Duodenal mucosa (tissue), 2 donors: ENCODE measurements around the gene RHBDF1.
A peak's percentile ranks its signal among the peaks of the same experiment; 100 is the strongest.

Source experiments
- H3K27ac ChIP-seq: one replicate; pipeline ENCODE4 v1.7.0; 2013; ENCODE audit warnings: low read depth, low read length
- H3K27me3 ChIP-seq, 2 donors: one replicate each; pipeline ENCODE4 v1.7.0; 2013; ENCODE audit warnings: low read length in 2 of 2, control low read depth in 1 of 2; ENCODE audit not compliant: insufficient read depth in 2 of 2, control insufficient read depth in 1 of 2
- H3K36me3 ChIP-seq, 2 donors: one replicate each; pipeline ENCODE4 v1.7.0; 2013; ENCODE audit warnings: low read length in 2 of 2, control low read depth in 1 of 2; ENCODE audit not compliant: insufficient read depth in 2 of 2, control insufficient read depth in 1 of 2
- H3K4me1 ChIP-seq, 2 donors: one replicate each; pipeline ENCODE4 v1.7.0; 2013; ENCODE audit warnings: low read length in 2 of 2, control low read depth in 1 of 2; ENCODE audit not compliant: insufficient read depth in 2 of 2, control insufficient read depth in 1 of 2
- H3K4me3 ChIP-seq, 2 donors: one replicate each; pipeline ENCODE4 v1.7.0; 2013; ENCODE audit warnings: low read length in 2 of 2, low read depth in 1 of 2
- H3K9ac ChIP-seq, 2 donors: one replicate each; pipeline ENCODE4 v1.7.0; 2013; ENCODE audit warnings: low read length in 2 of 2, low read depth in 1 of 2
- H3K9me3 ChIP-seq, 2 donors: one replicate each; pipeline ENCODE4 v1.7.0; 2013; ENCODE audit warnings: low read length in 2 of 2, control low read depth in 1 of 2; ENCODE audit not compliant: control insufficient read depth in 1 of 2

RHBDF1 gene, protein sequence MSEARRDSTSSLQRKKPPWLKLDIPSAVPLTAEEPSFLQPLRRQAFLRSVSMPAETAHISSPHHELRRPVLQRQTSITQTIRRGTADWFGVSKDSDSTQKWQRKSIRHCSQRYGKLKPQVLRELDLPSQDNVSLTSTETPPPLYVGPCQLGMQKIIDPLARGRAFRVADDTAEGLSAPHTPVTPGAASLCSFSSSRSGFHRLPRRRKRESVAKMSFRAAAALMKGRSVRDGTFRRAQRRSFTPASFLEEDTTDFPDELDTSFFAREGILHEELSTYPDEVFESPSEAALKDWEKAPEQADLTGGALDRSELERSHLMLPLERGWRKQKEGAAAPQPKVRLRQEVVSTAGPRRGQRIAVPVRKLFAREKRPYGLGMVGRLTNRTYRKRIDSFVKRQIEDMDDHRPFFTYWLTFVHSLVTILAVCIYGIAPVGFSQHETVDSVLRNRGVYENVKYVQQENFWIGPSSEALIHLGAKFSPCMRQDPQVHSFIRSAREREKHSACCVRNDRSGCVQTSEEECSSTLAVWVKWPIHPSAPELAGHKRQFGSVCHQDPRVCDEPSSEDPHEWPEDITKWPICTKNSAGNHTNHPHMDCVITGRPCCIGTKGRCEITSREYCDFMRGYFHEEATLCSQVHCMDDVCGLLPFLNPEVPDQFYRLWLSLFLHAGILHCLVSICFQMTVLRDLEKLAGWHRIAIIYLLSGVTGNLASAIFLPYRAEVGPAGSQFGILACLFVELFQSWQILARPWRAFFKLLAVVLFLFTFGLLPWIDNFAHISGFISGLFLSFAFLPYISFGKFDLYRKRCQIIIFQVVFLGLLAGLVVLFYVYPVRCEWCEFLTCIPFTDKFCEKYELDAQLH

DNA sequence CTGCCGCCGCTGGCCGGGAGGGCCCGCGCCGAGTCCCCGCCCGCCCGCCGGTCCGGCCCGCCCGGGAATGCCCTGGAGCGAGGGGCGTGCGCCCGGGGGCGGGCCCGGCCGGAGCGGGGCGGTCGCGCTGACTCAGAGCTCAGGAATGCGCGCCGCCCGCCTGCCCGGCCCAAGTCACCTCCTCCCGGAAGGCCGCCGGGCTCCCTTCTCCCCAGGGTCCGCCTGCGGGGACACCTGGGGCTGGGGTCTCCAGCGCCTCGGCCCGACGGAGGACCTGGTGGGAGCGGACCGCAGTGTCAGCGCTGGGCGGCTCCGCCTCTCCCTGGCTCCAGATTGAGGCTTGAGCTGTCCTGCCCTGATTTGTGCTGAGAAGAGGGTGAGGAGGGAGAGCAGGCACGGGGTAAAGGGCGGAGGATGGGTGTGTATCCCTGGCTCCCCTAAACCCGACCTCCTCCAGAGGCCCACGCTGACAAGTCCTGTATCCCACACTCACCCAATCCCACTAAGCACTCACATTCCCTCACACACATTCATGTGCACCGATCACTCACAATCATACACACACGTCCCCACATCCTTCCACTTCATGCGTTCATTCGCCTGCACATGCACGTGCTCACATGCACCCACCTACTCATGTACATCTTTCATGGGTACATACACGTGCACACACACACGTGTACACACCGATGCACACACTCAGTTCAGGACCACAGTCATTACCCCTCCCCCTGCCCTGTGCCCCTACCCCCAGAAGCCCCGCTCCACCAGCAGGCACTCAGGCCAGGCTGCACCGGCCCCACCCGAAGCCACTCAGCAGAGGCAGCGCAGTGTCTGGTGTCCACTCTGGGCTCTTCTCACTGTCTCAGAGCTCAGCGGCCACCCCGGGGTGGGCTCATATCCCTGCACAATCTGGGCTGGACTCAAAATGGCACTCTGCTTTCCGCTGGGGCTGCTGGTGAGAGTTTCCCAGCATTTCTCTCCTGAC, at the start of gene RHBDF1:
TSS of gene RHBDF1 (minus strand) at position 71 of the 988 bp plus-strand sequence. CDS start 7,616 bp downstream, outside the sequence.
- Histone ChIP-seq H3K27ac (no peak within 1 kb of the TSS), H3K9ac (peak within 1 kb of the TSS in 1 of 2 donors; percentile 43), H3K27me3 (peaks cover 0 to 6% of the 10 kb centered on the region in 2 donors), H3K9me3 (no peaks in the 10 kb centered on the region), H3K36me3 (no peaks in the 10 kb centered on the region), H3K4me3 (peak within 1 kb of the TSS; percentile 64 to 65), H3K4me1 (peaks cover 34 to 35% of the 10 kb centered on the region in 2 donors)

DNA sequence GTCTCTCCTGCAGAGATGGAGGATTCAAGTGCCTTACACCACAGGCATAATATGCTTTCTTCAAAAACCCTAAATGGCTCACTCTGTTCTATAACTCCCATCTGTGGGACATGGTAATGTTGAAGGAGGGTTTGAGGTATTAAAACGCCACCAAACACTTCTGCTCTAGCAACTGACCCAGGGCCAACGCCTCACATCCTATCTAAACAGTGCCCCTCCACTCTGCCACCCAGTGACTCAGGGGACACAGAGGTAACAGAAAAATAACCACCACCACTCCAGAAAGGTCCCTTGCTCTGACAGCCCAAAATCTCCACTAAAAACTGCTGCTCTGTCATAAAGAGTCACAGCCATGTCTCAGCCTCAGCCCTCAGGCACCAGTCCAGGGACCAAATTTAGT, 48.3 kb upstream of the RHBDF1 start:
- Histone ChIP-seq H3K9ac (no peak overlapping the region), H3K9me3 (no peaks in the 10 kb centered on the region), H3K27me3 (no peaks in the 10 kb centered on the region), H3K4me3 (no peak overlapping the region), H3K36me3 (peaks cover 5 to 9% of the 10 kb centered on the region in 2 donors), H3K4me1 (peaks cover 6 to 10% of the 10 kb centered on the region in 2 donors), H3K27ac (no peak overlapping the region)

DNA sequence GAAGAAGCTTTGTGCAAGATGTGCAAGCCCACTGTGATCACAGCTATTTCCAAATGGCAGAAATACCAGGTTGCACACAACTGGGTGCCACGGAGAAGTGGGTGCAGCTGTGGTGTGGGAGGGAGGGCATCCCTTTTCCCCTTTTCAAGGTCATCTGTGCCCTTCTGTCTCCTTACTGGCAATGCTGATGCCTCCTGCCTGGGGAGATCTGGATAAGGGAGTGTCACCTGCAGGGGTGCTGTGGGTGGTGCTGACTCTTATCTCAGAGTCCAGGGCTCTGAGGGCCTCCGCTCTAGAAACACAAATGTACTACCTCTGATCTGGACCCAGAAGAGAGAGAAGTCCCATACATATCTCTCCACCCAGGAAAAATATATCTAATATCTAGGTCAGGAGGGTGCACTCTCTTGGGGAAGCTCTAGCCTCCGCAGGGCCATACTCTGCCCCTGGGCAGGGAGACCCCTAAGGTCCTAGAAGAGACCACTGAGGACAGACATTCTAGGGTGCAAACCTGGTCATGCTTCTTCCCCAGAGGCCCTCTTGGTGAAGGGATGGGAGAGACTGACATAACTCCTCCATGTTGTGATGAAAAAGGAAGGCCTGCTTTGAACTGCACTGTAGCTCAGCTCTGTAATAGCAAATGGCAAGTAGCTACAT, 47.5 kb upstream of the RHBDF1 start:
- Histone ChIP-seq H3K4me1 (peaks cover 6 to 10% of the 10 kb centered on the region in 2 donors), H3K27me3 (no peaks in the 10 kb centered on the region), H3K4me3 (no peak overlapping the region), H3K27ac (no peak overlapping the region), H3K36me3 (peaks cover 5 to 9% of the 10 kb centered on the region in 2 donors), H3K9me3 (no peaks in the 10 kb centered on the region), H3K9ac (no peak overlapping the region)

DNA sequence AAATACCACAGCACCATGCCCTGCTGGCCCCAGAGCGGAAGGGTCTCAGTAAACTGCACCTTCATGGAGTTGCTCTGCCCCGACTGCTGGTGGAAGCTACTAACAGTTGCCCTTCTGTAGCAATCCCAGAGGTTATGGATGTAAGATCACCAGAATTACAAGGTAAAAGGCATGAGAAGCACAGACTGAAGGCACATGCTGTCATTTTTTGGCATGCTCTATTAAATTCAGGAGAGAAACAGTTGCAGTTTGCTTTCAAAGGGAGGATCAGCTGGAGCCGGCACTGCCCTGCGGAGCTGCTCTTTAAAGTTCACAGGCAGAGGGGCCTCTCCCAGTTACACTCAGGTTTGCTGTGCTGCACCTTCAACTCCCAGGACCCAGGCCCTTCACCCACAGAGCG, 46.9 kb upstream of the RHBDF1 start:
- Histone ChIP-seq H3K27ac (no peak overlapping the region), H3K36me3 (peaks cover 5 to 12% of the 10 kb centered on the region in 2 donors)

DNA sequence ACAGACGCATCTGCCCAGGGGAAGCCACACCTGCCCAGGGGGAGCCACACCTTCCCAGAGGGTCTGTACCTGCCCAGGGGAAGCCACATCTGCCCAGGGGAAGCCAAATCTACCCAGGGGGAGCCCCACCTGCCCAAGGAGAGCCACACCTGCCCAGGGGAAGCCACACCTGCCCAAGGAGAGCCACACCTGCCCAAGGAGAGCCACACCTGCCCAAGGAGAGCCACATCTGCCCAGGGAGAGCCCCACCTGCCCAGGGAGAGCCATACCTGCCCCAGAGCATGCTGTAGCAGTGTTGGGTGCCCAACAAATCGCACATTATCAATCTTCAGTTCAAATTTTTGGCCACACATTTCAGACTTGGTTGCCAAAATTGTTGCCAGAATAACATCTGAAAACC, 46.4 kb upstream of the RHBDF1 start:
- no peak overlapping the region for H3K4me3 ChIP-seq
- H3K27me3 ChIP-seq: no peaks in the 10 kb centered on the region
- H3K27ac ChIP-seq: no peak overlapping the region
- H3K36me3 ChIP-seq: peaks cover 5 to 16% of the 10 kb centered on the region in 2 donors
- H3K9ac ChIP-seq: no peak overlapping the region
- peaks cover 6 to 10% of the 10 kb centered on the region in 2 donors for H3K4me1 ChIP-seq
- H3K9me3 ChIP-seq: no peaks in the 10 kb centered on the region

More for the DNA sequence above, 46.9 kb upstream of the RHBDF1 start:
- no peak overlapping the region for H3K9ac ChIP-seq
- H3K27me3 ChIP-seq: no peaks in the 10 kb centered on the region
- H3K9me3 ChIP-seq: no peaks in the 10 kb centered on the region
- H3K4me3 ChIP-seq: no peak overlapping the region
- peaks cover 6 to 10% of the 10 kb centered on the region in 2 donors for H3K4me1 ChIP-seq

DNA sequence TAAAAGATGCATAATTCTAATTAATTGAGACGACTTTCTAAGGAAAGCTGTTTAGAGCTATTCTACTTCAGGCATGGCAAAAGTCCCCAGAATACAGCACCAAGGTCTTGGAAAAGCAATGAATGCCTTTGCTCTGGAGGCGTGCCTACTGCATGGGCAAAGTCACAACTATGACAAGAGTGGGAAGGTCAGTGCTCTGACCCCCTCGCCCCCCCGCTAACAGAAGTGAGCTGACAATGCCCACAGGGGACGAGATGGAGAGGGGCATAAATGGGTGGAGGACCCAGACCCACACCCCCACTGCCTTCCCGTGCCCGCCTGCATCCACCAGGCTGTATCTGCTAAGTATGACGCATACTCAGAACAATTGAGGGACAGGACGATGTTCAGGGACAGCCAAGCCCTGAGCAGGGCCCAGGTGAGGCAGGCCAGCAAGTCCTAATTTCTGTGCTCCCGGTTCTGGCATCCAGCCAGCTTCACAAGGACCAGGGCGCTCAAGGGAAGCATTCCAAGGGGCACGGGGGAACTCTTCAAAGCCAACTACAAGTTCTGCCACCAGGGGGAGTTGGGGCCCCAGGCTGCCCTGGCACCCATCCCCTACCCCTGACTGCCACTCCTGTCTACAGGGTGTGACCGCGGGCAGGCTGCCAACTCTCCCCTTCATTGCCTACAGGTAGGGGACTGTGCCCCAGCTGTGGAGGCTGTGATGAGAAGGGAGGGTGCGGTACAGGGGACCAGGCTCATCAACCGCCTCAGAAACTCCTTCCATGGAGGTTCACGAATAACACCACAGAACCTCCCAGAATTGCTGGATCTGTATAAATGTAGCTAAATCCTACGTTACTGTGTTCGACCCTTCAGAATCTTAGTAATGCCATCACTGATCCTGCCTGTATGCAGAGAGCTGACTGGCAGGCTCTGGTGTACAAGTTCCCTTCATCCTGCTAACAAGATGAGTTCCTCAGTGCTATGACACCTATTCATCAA, 45.2 kb upstream of the RHBDF1 start:
- Histone ChIP-seq H3K4me3 (no peak overlapping the region), H3K4me1 (peaks cover 6 to 10% of the 10 kb centered on the region in 2 donors), H3K36me3 (peaks cover 0 to 26% of the 10 kb centered on the region in 2 donors), H3K27me3 (no peaks in the 10 kb centered on the region), H3K27ac (no peak overlapping the region), H3K9ac (no peak overlapping the region), H3K9me3 (no peaks in the 10 kb centered on the region)

DNA sequence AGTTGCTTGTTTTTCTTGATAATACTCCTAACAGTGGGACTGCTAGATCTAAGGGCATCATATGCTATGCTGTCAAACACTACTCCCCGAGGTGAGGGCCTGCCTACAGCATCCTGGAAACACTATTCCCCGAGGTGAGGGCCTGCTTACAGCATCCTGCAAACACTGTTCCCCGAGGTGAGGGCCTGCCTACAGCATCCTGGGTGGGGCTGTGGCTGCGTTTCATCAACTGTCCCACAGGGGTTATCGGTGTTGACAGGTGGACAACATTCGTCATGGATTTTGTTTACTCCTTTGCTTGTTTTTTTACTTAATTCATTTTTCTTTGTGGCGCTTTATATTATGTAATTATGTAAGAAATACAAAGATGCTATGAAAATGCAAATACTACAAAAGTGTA, 43.6 kb upstream of the RHBDF1 start:
- Histone ChIP-seq H3K4me1 (peaks cover 6 to 10% of the 10 kb centered on the region in 2 donors), H3K9me3 (no peaks in the 10 kb centered on the region), H3K27me3 (no peaks in the 10 kb centered on the region), H3K27ac (no peak overlapping the region), H3K9ac (no peak overlapping the region), H3K4me3 (no peak overlapping the region), H3K36me3 (peaks cover 4 to 31% of the 10 kb centered on the region in 2 donors)

DNA sequence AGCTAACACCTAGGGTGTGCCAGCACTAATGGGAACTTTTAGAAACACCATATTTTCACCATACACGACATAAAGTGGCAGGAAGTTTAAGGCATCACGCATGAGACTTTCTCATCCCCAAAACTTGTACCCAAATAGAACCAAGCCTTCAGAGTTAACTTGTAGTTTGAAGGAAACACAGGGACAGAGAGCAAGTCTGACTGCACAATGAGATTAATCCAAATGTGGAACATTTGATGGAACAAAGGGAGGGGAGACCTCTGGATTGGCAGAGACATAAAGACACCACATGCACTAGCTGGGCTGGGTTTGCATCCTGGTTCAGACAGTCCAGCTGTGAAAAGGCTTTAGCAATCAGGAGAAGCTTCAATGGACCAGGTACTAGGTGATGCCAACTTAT, 41.9 kb upstream of the RHBDF1 start:
- Histone ChIP-seq H3K4me3 (no peak overlapping the region), H3K4me1 (peaks cover 6 to 10% of the 10 kb centered on the region in 2 donors), H3K27me3 (no peaks in the 10 kb centered on the region), H3K27ac (no peak overlapping the region), H3K9ac (no peak overlapping the region), H3K9me3 (no peaks in the 10 kb centered on the region), H3K36me3 (peaks cover 4 to 34% of the 10 kb centered on the region in 2 donors)
